Prostate gland (tissue), 2 donors: Measurements from ENCODE around the gene SNX3. TPM values are rescaled to one million over a fixed set of nuclear protein-coding genes. Genes with fewer than 3 reads are reported as not detected.
"Not testable (repeated sequence)": the region's sequence is repeated elsewhere in the genome, so short reads cannot be mapped to it uniquely, and the experiment has no call there.

Experiments used
- DNase-seq: peaks from one replicate; pipeline ENCODE4 v3.0.0-alpha.2; 2019; ENCODE audit warnings: low spot score
- H3K27ac ChIP-seq, 2 donors: fragments of 200-600 bp; sonication (generic); 2 replicates each; pipeline ENCODE4 v1.5.1; 2017 to 2019
- H3K27me3 ChIP-seq: fragments of 200-600 bp; sonication (generic); replicated peaks from 2 replicates; pipeline ENCODE4 v1.5.1; 2019; ENCODE audit not compliant: insufficient read depth
- H3K36me3 ChIP-seq, 2 donors: fragments of 200-600 bp; sonication (generic); 1 replicate in 1 of 2; 2 replicates in 1 of 2; pipeline versions ENCODE4 v1.5.1 to v1.8.1; 2017 to 2019
- H3K4me1 ChIP-seq: fragments of 200-600 bp; sonication (generic); replicated peaks from 2 replicates; pipeline ENCODE4 v1.5.1; 2019
- H3K4me3 ChIP-seq, 2 donors: fragments of 200-600 bp; sonication (generic); 2 replicates each; pipeline ENCODE4 v1.5.1; 2017 to 2019
- H3K9me3 ChIP-seq: fragments of 200-600 bp; sonication (generic); 2 replicates; pipeline ENCODE4 v1.5.1; 2017
- POLR2A ChIP-seq: fragments of 450-650 bp; IDR thresholded peaks from one replicate; pipeline ENCODE4 v1.6.1; 2016; ENCODE audit warnings: antibody characterized with exemption, mild to moderate bottlenecking
- POLR2AphosphoS5 ChIP-seq: sonication (generic); formaldehyde crosslinking; IDR thresholded peaks from one replicate; pipeline ENCODE4 v1.6.1; 2017; ENCODE audit warnings: antibody characterized with exemption
- WGBS: methylation state at CpG from one replicate; pipeline ENCODE4 v1.1.5; 2018; 5-methylcytosine and 5-hydroxymethylcytosine counted together
- intact Hi-C: fragments of 100-400 bp; cut with DNase I; formaldehyde crosslinking; loops from one replicate; pipeline ENCODE4 v1.14.2; 2022
- total RNA-seq, 2 donors: library from RNA; depleted of rRNA; stranded (reverse); fragments of >200 nt; gene quantifications; one replicate each; pipeline ENCODE4 v1.1.0, GENCODE V29; 2016
- TF ChIP-seq, protein P1 (sequence below), 4 experiments: fragments of 200-600 bp in 2 of 4; fragments of 450-650 bp in 2 of 4; sonication (generic) in 2 of 4; IDR thresholded peaks; 1 replicate in 3 of 4; 2 replicates in 1 of 4; pipeline ENCODE4 v1.5.1; 2016 to 2019; ENCODE audit warnings: antibody characterized with exemption in 4 of 4, mild to moderate bottlenecking in 2 of 4, moderate library complexity in 2 of 4

The SNX3 gene
- total RNA-seq, 2 donors from 2014 or later = 93.3 to 93.6 TPM

DNA sequence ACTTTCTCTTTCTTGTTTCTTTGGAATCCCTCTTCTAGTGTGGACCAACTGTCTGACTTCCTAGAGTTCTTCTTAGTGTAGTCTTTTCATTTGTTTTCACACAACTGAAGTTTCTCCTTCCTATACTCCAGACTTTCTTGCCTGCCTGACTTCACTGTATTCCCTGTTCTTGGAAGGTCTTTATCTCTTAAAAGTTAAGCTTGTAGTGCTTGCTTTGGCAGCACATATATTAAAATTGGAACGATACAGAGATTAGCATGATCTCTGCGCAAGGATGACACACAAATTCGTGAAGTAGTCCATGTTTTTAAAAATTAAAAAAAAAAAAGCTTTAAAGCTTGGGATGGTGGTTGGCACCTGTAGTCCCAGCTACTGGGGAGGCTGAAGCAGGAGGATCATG lies 31.7 kb upstream of the SNX3 start:
- not testable (repeated sequence) for H3K4me3 ChIP-seq, H3K4me1 ChIP-seq

DNA sequence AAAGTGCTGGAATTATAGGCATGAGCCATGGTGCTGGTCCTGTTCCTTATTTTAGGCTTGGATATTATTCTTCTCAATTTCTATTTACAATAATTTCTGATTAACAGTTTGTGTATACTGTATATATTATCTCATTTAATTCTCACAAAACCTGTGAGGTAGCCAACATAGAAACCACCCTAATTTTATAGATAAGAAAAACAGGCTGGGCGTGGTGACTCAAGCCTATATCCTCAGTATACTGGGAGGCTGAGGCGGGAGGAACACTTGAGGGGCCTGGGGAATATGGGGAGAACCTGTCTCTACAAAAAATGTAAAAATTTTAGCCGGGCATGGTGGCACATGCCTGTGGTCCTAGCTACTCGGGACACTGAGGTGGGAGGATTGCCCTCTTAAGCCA lies 30.3 kb upstream of the SNX3 start:
- Histone ChIP-seq H3K27ac (no peak overlapping the region), H3K36me3 (no peaks in the 10 kb centered on the region), H3K4me3 (no peak overlapping the region), H3K4me1 (peaks cover 5% of the 10 kb centered on the region), H3K27me3 (no peaks in the 10 kb centered on the region), H3K9me3 (no peaks in the 10 kb centered on the region)
- intact Hi-C loops = no loop called here
- WGBS = 89% methylated on average over 4 of the region's 4 CpGs
- no peak for TF ChIP-seq POLR2AphosphoS5
- TF ChIP-seq, protein P1, sequence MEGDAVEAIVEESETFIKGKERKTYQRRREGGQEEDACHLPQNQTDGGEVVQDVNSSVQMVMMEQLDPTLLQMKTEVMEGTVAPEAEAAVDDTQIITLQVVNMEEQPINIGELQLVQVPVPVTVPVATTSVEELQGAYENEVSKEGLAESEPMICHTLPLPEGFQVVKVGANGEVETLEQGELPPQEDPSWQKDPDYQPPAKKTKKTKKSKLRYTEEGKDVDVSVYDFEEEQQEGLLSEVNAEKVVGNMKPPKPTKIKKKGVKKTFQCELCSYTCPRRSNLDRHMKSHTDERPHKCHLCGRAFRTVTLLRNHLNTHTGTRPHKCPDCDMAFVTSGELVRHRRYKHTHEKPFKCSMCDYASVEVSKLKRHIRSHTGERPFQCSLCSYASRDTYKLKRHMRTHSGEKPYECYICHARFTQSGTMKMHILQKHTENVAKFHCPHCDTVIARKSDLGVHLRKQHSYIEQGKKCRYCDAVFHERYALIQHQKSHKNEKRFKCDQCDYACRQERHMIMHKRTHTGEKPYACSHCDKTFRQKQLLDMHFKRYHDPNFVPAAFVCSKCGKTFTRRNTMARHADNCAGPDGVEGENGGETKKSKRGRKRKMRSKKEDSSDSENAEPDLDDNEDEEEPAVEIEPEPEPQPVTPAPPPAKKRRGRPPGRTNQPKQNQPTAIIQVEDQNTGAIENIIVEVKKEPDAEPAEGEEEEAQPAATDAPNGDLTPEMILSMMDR (IDR thresholded peaks at IDR 0.05) = no peak
- no peak for TF ChIP-seq POLR2A
- no peak for DNase-seq

More for the DNA sequence above, 31.7 kb upstream of the SNX3 start:
- intact Hi-C loops, H3K36me3 ChIP-seq, H3K27ac ChIP-seq, H3K9me3 ChIP-seq, H3K27me3 ChIP-seq, DNase-seq: not testable (repeated sequence)
- 41% methylated on average over 3 of the region's 3 CpGs for WGBS
- TF ChIP-seq POLR2AphosphoS5 = peak; percentile 18

DNA sequence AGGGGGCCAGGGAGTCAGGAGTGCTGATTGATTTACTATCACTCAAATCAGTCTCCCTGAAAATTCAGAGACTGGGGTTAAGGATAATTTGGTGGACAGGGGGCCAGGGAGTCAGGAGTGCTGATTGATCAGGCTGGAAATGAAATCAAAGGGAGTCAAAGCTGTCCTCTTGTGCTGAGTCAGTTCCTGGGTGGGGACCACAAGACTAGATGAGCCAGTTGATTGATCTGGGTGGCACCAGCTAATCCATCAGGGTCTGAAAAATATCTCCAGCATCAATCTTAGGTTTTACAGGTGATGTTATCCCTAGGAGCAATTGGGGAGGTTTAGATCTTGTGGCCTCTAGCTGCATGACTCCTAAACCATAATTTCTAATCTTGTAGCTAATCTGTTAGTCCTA lies 27.9 kb upstream of the SNX3 start:
- Histone ChIP-seq H3K27ac (no peak overlapping the region), H3K9me3 (no peaks in the 10 kb centered on the region), H3K27me3 (no peaks in the 10 kb centered on the region), H3K4me3 (no peak overlapping the region), H3K4me1 (peaks cover 5% of the 10 kb centered on the region), H3K36me3 (no peaks in the 10 kb centered on the region)
- no peak for DNase-seq
- intact Hi-C loops = no loop called here
- TF ChIP-seq POLR2AphosphoS5 = no peak
- TF ChIP-seq, protein P1 (IDR thresholded peaks at IDR 0.05) = no peak
- TF ChIP-seq POLR2A = no peak

DNA sequence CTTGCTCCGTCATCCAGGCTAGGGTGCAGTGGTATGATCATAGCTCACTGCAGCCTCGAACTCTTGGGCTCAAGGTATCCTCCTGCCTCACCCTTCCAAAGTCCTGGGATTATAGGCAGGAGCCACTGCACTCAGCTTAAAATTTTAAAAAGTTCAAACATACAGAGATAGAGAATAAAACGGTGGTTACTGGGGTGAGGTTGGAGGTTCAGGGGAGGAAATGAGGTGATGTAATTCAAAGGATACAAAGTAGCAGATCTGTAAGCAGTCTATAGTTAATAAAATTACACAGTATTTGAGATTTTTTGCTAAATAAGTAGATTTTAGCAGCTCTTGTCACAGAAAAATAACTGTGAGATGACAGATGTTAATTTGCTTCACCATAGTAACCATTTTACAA lies 26.5 kb upstream of the SNX3 start:
- no peaks in the 10 kb centered on the region for H3K9me3 ChIP-seq
- no peak for DNase-seq
- H3K27me3 ChIP-seq = no peaks in the 10 kb centered on the region
- WGBS = 76% methylated on average over 3 of the region's 3 CpGs
- no peaks in the 10 kb centered on the region for H3K36me3 ChIP-seq
- H3K4me3 ChIP-seq = no peak overlapping the region
- intact Hi-C loops = no loop called here
- no peak overlapping the region for H3K27ac ChIP-seq
- TF ChIP-seq, protein P1 (IDR thresholded peaks at IDR 0.05) = no peak
- TF ChIP-seq POLR2AphosphoS5 (no peak), POLR2A (no peak)
- H3K4me1 ChIP-seq = peaks cover 3% of the 10 kb centered on the region

DNA sequence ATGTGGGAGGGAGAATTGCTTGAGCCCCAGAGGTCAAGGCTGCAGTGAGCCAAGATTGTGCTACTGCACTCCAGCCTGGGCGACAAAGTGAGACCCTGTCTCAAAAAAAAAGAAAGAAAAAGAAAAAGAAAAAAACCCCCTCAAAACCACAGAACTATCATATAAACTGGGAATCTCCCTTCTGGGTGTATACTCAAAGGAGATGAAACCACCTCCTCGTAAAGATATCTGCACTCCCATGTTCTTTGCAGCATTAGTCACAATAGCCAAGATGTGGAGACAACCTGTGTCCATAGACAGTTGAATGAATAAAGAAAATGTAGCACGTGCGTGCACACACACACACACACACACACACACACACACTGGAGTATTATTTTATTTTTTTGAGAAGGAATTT lies 25.5 kb upstream of the SNX3 start:
- no peaks in the 10 kb centered on the region for H3K36me3 ChIP-seq
- no peak for DNase-seq
- no peak overlapping the region for H3K4me3 ChIP-seq
- no peaks in the 10 kb centered on the region for H3K4me1 ChIP-seq
- no peaks in the 10 kb centered on the region for H3K27me3 ChIP-seq
- 71% methylated on average over 4 of the region's 4 CpGs for WGBS
- TF ChIP-seq POLR2A (no peak), POLR2AphosphoS5 (no peak)
- TF ChIP-seq, protein P1 (IDR thresholded peaks at IDR 0.05) = no peak
- intact Hi-C loops = no loop called here
- H3K9me3 ChIP-seq = no peaks in the 10 kb centered on the region
- no peak overlapping the region for H3K27ac ChIP-seq
